ENCODE results near the gene SLC10A3. TPM values are rescaled to one million over a fixed set of nuclear protein-coding genes. Genes with fewer than 3 reads are reported as not detected.

SLC10A3 gene
- total and polyA plus RNA-seq, 2 of the 8 experiments (the other 6 are each of a cell fraction or from before 2014, with no cell fraction given) = 6.8 to 9.5 TPM

- ChIA-PET CTCF (ENCODE audit: partially characterized antibody) (interaction anchor here (1.4 to 2.7 kb wide), 5 partner anchors 15 to 117 kb away, joined by 3 to 14 read pairs (median 4); no protein-coding TSS in a partner anchor), POLR2A (ENCODE audit: partially characterized antibody) (interaction anchor here (0.6 to 1.9 kb wide), 14 partner anchors 9 to 459 kb away, joined by 3 to 7 read pairs (median 4); partner anchors contain the start of genes DNASE1L1 and IKBKG)
- Histone ChIP-seq H3K14ac (ENCODE audit: insufficient read length) (no peak overlapping the region), H3K18ac (ENCODE audit: extremely low read depth, low read length) (no peak overlapping the region), H2BK20ac (ENCODE audit: low read length) (no peak overlapping the region), H2BK120ac (replicated peaks; ENCODE audit: low read depth, low read length) (no peak overlapping the region), H4K20me1 (replicated peaks in 1 of 2; ENCODE audit: control insufficient read depth in 1 of 2, insufficient read depth in 2 of 2, low read length in 2 of 2) (peaks cover 1 to 2% of the 10 kb centered on the region in 2 experiments), H3K79me2 (ENCODE audit: control insufficient read depth in 1 of 2, insufficient read depth in 2 of 2, low read length in 2 of 2) (no peaks in the 10 kb centered on the region), H3K27me3 (replicated peaks in 1 of 4; ENCODE audit: control insufficient read depth in 3 of 4, extremely low read depth in 1 of 4, insufficient read depth in 3 of 4, low read length in 3 of 4) (no peaks in the 10 kb centered on the region; a peak in 1 of 7 replicates), H3K23ac (ENCODE audit: insufficient read length) (no peak overlapping the region), H2BK12ac (ENCODE audit: low read depth, low read length) (no peak overlapping the region), H3K9ac (replicated peaks in 1 of 4; ENCODE audit: extremely low read depth in 1 of 4, low read depth in 3 of 4, low read length in 3 of 4) (peak overlapping the region in 2 of 4 experiments; percentile 2 to 50; a peak in 2 of 7 replicates), H2BK5ac (ENCODE audit: low read depth, low read length) (no peak overlapping the region), H4K91ac (replicated peaks; ENCODE audit: insufficient read length, low read length) (no peak overlapping the region), H3K23me2 (ENCODE audit: low read depth, low read length) (no peaks in the 10 kb centered on the region; the same call in 1 of the 2 replicates), H4K8ac (ENCODE audit: extremely low read depth, insufficient read depth, low read length) (no peak overlapping the region; the same call in 1 of the 2 replicates), H2AFZ (ENCODE audit: low read length) (no peak overlapping the region), H2AK5ac (ENCODE audit: low read depth, low read length) (no peak overlapping the region), H3K36me3 (ENCODE audit: control insufficient read depth in 2 of 4, insufficient read depth in 4 of 4, low read length in 3 of 4) (peaks cover 0 to 3% (median 0%) of the 10 kb centered on the region in 4 experiments; a peak in 2 of 8 replicates), H4K5ac (ENCODE audit: insufficient read length, low read depth, low read length) (no peak overlapping the region), H3K4ac (replicated peaks; ENCODE audit: insufficient read length, low read depth, low read length) (no peak overlapping the region), H3K4me3 (ENCODE audit: extremely low read depth in 1 of 4, insufficient read depth in 2 of 4, low read depth in 3 of 4, low read length in 4 of 4) (peak overlapping the region; percentile 33 to 63 (median 37); a peak in 7 of 8 replicates), H2BK15ac (ENCODE audit: low read length) (no peak overlapping the region), H3K79me1 (ENCODE audit: low read depth, low read length) (no peaks in the 10 kb centered on the region), H3K27ac (ENCODE audit: low read depth, low read length) (no peak overlapping the region), H3K4me2 (ENCODE audit: insufficient read depth in 1 of 2, low read depth in 2 of 2, low read length in 2 of 2) (peak overlapping the region; percentile 69 to 72), H3K56ac (replicated peaks; ENCODE audit: insufficient read length, low read depth, low read length) (no peak overlapping the region), H3K9me3 (ENCODE audit: insufficient read depth in 2 of 2, low read depth in 1 of 2, low read length in 1 of 2) (no peaks in the 10 kb centered on the region), H3K4me1 (replicated peaks in 1 of 4; ENCODE audit: control insufficient read depth in 3 of 4, insufficient read depth in 4 of 4, low read length in 3 of 4) (peaks cover 0 to 12% (median 3%) of the 10 kb centered on the region in 4 experiments; a peak in 4 of 7 replicates)
- FAIRE-seq (no peak), DNase-seq (ENCODE audit: low read depth in 1 of 2, low spot score in 2 of 2) (peak in 1 of 2 experiments; percentile 50)
- 35% methylated on average over 5 of the region's 19 CpGs; no CpG with 5 or more reads in 1 of the 2 experiments for WGBS, 2 experiments (ENCODE audit: extremely low coverage in 1 of 2, insufficient coverage in 1 of 2, insufficient read length in 1 of 2, insufficient replicate concordance in 2 of 2, low coverage in 1 of 2, low lambda C conversion rate in 2 of 2, missing lambda C conversion rate in 1 of 2)
- TF ChIP-seq NANOG (IDR thresholded peaks at IDR 0.05; ENCODE audit: insufficient read depth, low read depth, low read length, poor library complexity, severe bottlenecking) (no peak), ZNF274 (IDR thresholded peaks at IDR 0.05; ENCODE audit: borderline replicate concordance, extremely low read depth, low read length) (no peak), TEAD4 (IDR thresholded peaks at IDR 0.05; ENCODE audit: low read depth, low read length) (no peak)
Observed at GRCh38 chrX:154490021-154490413, 412 bp downstream of the SLC10A3 start.

Data from H1 (cell line).